ENCODE results near the gene TNRC6A.
"Not testable (repeated sequence)": the region's sequence is repeated elsewhere in the genome, so short reads cannot be mapped to it uniquely, and the experiment has no call there.

TNRC6A gene

GRCh38 chr16:24729243-24729950 is at the start of gene TNRC6A:
TNRC6A (plus strand) TSS chr16:24729651; CDS start chr16:24729842, 191 bp downstream.
- peak; percentile 91 for DNase-seq

- no peak for DNase-seq
These were observed 47.7 kb upstream of the TNRC6A start for GRCh38 chr16:24681793-24682192.

- no peak for DNase-seq
These were observed 46.2 kb upstream of the TNRC6A start for GRCh38 chr16:24683250-24683649.

GRCh38 chr16:24683847-24684493 is 45.5 kb upstream of the TNRC6A start:
- DNase-seq: no peak

- DNase-seq: no peak
These were observed 43.7 kb upstream of the TNRC6A start for GRCh38 chr16:24685539-24686432.

- no peak for DNase-seq
These were observed 42.8 kb upstream of the TNRC6A start for GRCh38 chr16:24686678-24687077.

- DNase-seq: no peak
These were observed 41.1 kb upstream of the TNRC6A start for GRCh38 chr16:24688359-24688758.

GRCh38 chr16:24689128-24689527 is 40.3 kb upstream of the TNRC6A start:
- no peak for DNase-seq

- DNase-seq: no peak
These were observed 36.6 kb upstream of the TNRC6A start for GRCh38 chr16:24692854-24693253.

- no peak for DNase-seq
These were observed 34.5 kb upstream of the TNRC6A start for GRCh38 chr16:24694931-24695330.

- DNase-seq: no peak
These were observed 32.8 kb upstream of the TNRC6A start for GRCh38 chr16:24696699-24697098.

GRCh38 chr16:24698308-24698707 is 31.1 kb upstream of the TNRC6A start:
- DNase-seq: no peak

- DNase-seq: no peak
These were observed 30.2 kb upstream of the TNRC6A start for GRCh38 chr16:24699151-24699723.

GRCh38 chr16:24700549-24701392 is 28.7 kb upstream of the TNRC6A start:
- DNase-seq: peak; percentile 92

- no peak for DNase-seq
These were observed 27.9 kb upstream of the TNRC6A start for GRCh38 chr16:24701521-24701951.

GRCh38 chr16:24707760-24708159 is 21.7 kb upstream of the TNRC6A start:
- not testable (repeated sequence) for DNase-seq

GRCh38 chr16:24713379-24713778 is 16.1 kb upstream of the TNRC6A start:
- no peak for DNase-seq

- DNase-seq: no peak
These were observed 12.0 kb upstream of the TNRC6A start for GRCh38 chr16:24717411-24717810.

GRCh38 chr16:24718967-24719521 is 10.4 kb upstream of the TNRC6A start:
- no peak for DNase-seq

- no peak for DNase-seq
These were observed 7.6 kb upstream of the TNRC6A start for GRCh38 chr16:24721830-24722238.

- no peak for DNase-seq
These were observed 5.8 kb upstream of the TNRC6A start for GRCh38 chr16:24723663-24724062.

GRCh38 chr16:24728011-24728410 is 1.4 kb upstream of the TNRC6A start:
- DNase-seq: no peak

Data from T1000 (cell line).